Activated CD4-positive, alpha-beta T cell treated with anti-CD3 and anti-CD28 coated beads for 48 hours (primary cell): Measurements from ENCODE around the gene CHAF1B.

Experiments
- DNase-seq: peaks from one replicate; pipeline ENCODE4 v3.0.0-alpha.2; 2020

Gene CHAF1B

GRCh38 chr21:36429947-36430546, 44.9 kb downstream of the CHAF1B start:
- DNase-seq: peak; percentile 88

- DNase-seq: no peak
These were observed 45.6 kb downstream of the CHAF1B start for GRCh38 chr21:36430841-36431240.

- no peak for DNase-seq
These were observed 46.1 kb downstream of the CHAF1B start for GRCh38 chr21:36431252-36431651.

GRCh38 chr21:36433059-36433709, 48.0 kb downstream of the CHAF1B start:
- no peak for DNase-seq

- no peak for DNase-seq
These were observed 49.0 kb downstream of the CHAF1B start for GRCh38 chr21:36434144-36434543.

GRCh38 chr21:36436829-36437744, 51.9 kb downstream of the CHAF1B start:
- no peak for DNase-seq

GRCh38 chr21:36437745-36438128, 52.5 kb downstream of the CHAF1B start:
- no peak for DNase-seq

- DNase-seq: no peak
These were observed 56.5 kb downstream of the CHAF1B start for GRCh38 chr21:36441715-36442114.

GRCh38 chr21:36446301-36446700, 61.1 kb downstream of the CHAF1B start:
- no peak for DNase-seq

- DNase-seq: no peak
These were observed 65.3 kb downstream of the CHAF1B start for GRCh38 chr21:36450511-36450910.

GRCh38 chr21:36451506-36451905, 66.3 kb downstream of the CHAF1B start:
- no peak for DNase-seq

- no peak for DNase-seq
These were observed 67.2 kb downstream of the CHAF1B start for GRCh38 chr21:36452281-36452825.

- DNase-seq: no peak
These were observed 68.9 kb downstream of the CHAF1B start for GRCh38 chr21:36454093-36454531.

- DNase-seq: no peak
These were observed 69.5 kb downstream of the CHAF1B start for GRCh38 chr21:36454706-36455105.

- no peak for DNase-seq
These were observed 71.7 kb downstream of the CHAF1B start for GRCh38 chr21:36456729-36457414.

- DNase-seq: no peak
These were observed 73.9 kb downstream of the CHAF1B start for GRCh38 chr21:36459098-36459497.

- DNase-seq: no peak
These were observed 75.7 kb downstream of the CHAF1B start for GRCh38 chr21:36460866-36461265.

GRCh38 chr21:36461277-36461917, 76.2 kb downstream of the CHAF1B start:
- no peak for DNase-seq

- no peak for DNase-seq
These were observed 76.8 kb downstream of the CHAF1B start for GRCh38 chr21:36461918-36462486.

- DNase-seq: no peak
These were observed 78.0 kb downstream of the CHAF1B start for GRCh38 chr21:36463204-36463603.

GRCh38 chr21:36463991-36464390, 78.8 kb downstream of the CHAF1B start:
- DNase-seq: no peak

GRCh38 chr21:36464590-36464989, 79.4 kb downstream of the CHAF1B start:
- DNase-seq: no peak
